Eye (tissue), 1 donor: ENCODE results near the gene VWA3B.
"Not testable (repeated sequence)": the region's sequence is repeated elsewhere in the genome, so short reads cannot be mapped to it uniquely, and the experiment has no call there.

Experiments
- DNase-seq: peaks from one replicate; pipeline ENCODE4 v3.0.0-alpha.2; 2015

The VWA3B gene, protein sequence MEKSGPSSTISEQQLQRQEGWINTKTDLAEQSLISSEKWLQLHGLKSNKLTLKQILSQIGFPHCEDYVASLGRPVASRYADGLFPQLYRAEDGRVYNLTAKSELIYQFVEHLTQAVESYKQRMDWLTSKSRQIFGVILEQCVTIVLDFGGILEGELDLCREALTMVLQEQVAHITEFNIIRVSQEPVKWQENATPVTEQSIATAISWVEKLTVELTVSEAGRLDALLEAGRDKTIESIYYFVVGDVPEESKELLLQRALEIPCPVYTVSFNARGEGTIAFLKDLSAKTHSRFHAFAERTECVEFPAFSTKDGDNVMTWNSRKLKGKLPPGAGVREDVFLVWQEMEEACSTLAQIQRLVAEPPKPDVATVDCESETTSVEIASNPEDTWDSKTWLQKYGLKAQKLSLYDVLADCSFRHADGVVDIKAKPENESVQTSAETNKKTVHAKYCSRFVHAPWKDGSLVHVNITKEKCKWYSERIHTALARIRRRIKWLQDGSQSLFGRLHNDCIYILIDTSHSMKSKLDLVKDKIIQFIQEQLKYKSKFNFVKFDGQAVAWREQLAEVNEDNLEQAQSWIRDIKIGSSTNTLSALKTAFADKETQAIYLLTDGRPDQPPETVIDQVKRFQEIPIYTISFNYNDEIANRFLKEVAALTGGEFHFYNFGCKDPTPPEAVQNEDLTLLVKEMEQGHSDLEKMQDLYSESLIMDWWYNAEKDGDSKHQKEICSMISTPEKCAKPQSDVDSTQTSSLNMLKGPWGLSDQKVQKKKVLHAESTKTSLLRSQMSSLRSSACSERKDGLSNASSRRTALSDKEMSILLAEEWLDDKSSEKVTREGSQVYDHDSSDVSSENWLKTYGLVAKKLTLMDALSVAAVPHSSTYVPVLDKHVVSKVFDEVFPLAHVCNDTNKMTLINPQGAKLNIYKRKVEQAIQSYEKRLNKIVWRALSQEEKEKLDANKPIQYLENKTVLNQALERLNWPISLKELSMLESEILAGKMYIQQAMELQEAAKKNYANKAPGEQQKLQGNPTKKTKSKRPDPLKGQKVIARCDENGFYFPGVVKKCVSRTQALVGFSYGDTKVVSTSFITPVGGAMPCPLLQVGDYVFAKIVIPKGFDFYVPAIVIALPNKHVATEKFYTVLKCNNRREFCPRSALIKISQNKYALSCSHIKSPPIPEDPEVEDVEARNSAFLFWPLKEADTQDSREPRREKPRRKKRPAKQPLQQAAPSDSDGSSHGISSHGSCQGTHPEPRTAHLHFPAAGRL (N-terminal part only)

DNA sequence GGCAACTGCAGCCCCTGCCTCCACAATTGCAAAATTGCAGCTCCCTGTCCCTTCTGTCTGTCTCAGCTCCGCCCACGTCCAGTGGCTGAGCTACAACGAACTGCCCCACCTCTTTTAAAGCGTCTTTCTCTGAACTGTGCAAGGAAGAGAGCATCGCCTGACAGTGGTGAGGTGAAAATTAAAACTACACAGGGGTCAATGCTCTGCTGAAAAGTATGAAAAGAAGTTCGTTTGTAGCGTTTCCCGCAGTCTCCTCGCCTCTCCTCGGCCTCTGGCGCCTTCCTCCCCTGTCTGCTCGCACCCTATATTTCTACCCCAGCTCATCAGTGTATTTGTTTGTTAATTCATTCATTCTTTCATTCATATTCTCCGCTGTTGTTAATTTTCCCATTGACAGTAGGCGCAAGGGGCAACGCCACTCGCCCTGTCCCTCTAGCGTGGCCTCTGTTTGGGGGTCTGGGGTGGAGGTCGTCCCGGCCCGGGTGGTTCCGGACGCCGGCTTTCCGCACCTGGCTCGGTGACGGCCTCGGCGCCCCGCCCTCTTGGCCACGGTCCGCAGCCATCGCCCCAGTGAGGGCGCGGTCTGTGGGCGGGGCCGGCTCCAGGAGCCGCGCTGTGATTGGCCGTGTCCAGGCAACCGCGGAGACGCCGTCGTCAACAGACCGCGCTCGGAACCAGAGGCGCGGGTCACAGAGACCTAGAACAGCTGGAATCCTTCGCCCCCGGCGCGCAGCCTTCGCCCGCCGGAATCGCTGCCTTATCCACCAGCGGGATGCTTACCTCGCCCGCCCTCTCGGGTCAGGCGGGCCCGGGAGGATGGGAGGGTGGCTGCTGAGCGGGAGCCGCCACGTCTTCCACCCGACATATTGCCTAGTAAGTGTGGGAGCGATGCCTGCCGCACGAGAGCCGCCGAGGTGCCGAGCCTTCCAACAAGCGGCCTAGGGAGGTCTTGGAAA is at the start of gene VWA3B:
Gene VWA3B (plus strand): TSS at position 677 of the 956 bp plus-strand sequence. CDS start 5,926 bp downstream, outside the sequence.
- DNase-seq = peak; percentile 83

DNA sequence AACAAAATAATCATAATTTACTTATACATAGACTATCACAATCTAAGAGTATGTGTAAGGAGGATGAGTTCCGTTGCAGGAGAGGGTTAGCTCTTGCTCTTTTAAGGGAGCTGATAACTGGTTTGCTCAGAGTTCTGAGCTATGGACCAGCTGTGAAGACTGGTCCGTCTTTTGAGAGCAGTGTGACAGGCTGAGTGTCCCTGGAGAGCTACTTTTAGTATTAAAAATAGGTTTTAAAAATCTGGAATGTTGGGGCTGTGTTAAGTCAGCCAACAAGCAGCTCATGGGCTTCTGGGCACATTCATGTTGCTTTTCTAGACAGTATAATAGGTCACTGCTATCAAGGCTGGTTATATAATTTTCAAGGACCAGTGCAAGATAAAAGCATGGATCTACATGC is 49.8 kb upstream of the VWA3B start:
- no peak for DNase-seq

DNA sequence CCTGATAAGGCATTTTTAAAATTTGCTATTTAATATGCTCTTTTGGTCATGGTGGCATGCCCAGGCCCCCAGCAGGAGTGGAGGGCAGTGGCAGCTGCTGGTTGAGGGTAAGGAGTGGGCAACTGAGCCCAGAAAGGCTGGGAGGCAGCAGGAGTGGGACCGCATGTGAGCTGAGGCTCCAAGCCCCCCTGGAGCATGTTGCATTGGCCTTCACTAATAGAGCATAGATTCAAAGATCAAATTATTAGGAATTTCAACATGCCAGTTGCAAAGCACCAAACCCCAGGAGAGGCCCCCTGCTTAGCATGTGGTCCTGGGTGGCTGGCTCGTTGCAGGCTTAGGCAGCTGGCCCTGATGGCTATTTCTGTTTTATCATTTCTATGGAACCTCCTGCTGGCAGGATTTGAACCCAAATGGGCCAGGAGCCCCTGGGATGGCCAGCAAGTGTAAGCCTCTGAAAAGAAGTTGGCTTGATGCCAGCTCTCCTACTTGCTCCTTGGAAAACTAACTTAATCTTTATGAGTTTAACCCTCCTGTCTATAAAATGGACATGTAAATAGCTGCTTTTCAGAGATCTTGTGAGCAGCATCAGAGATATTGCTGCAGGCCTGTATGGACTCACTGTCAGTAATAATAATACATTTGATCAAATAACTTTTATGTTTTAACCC is 49.2 kb upstream of the VWA3B start:
- no peak for DNase-seq

DNA sequence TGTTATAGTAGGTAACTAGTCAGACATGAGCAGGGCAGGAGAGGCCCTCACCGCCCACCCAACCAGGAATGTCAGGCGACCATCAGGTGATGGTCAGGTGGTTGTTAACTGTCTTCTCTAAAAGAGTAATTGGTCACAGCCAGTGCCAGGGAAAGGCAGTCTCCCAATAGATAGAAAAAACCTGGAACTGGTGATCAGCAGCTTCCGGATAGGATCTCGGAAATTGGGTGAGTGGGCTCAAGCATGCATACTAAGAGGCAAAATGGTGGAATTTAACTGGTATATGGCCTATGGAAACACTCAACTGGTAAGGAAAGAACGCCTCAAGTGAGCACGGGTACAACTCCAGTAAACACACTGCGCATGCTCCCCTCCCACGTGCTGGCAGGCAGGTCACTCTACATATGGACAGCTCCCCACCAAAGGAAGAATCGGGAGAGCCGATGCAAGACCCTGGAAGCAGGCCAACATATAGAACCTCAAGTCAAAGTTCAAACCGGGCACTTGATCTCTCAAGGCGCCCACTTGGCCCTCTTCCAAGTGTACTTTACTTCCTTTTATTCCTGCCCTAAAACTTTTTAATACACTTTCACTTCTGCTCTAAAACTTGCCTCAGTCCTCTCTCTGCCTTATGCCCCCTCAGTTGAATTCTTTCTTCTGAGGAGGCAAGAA is 47.7 kb upstream of the VWA3B start:
- no peak for DNase-seq

DNA sequence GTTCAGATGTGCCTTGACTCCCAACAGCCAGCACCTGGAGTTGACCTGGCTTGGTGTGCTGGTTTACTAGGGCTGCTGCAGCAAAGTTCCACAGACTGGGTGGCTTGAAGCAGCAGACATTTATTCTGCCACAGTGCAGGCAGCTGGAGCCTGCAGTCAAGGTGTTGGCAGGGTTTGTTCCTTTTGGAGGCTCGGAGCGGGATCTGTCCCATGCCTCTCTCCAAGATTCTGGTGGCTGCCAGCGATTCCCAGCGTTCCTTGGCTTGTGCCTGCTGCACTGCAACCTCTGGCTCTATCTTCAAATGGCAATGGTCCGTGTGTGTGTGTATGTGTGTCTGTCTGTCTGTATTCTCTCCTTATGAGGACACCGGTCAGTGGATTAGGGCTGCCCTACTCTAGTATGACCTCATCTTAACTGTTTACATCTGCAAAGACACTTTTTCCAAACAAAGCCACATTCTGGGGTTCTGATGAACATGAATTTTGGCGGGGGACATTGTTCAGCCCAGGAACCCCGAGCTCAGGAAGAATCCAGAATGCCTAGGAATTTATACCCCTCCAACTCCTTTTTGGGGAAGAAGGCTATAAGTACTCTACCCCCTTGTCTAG is 46.5 kb upstream of the VWA3B start:
- DNase-seq = no peak

DNA sequence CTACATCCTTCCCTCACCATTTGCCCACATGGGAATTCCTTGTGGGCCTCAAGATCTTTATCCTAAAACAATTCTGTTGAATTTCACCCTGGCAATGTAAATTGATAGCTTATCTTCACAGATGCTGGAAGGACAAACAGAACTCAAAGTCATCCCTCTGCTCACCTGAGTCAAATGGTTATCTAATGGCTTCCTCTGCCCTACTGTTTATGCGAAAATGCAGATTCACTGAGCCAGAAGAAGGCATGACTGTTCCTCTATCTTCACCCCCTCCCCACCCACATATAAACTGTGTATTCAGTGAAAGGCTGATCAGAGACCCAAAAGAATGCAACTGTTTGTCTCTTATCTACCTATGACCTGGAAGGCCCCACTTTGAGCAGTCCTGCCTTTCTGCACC is 43.9 kb upstream of the VWA3B start:
- no peak for DNase-seq

DNA sequence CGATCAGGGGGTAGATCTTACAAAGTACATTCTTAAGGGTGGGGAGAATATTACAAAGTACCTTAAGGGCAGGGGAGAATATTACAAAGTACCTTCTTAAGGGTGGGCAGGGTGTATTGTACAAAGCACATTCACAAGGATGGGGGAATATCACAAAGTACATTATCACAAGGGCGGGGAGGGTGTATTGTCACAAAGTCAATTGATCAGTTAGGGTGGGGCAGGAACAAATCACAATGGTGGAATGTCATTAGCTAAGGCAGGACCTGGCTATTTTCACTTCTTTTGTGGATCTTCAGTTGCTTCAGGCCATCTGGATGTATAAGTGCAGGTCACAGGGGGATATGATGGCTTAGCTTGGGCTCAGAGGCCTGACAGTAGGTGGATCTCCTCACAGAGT is 42.2 kb upstream of the VWA3B start:
- DNase-seq = not testable (repeated sequence)

DNA sequence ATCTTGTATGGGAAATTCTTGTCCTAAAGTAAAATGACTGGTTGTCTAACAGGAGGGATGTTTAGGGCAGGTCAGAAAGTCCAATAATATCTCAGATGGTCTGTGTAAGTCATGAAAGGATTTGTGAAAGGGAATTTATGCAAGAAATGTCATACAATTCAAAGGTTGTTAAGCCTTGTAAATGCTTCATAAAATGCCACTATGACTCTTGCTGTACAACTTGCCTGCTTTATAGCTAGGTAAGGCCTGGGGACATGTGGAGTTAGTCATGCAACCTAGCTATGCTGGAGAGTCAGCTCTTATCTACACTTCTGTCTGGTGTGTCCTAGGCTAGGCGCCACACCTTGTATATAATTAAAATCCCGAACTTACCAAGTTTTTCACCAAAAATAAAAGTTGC is 36.9 kb upstream of the VWA3B start:
- DNase-seq = no peak

DNA sequence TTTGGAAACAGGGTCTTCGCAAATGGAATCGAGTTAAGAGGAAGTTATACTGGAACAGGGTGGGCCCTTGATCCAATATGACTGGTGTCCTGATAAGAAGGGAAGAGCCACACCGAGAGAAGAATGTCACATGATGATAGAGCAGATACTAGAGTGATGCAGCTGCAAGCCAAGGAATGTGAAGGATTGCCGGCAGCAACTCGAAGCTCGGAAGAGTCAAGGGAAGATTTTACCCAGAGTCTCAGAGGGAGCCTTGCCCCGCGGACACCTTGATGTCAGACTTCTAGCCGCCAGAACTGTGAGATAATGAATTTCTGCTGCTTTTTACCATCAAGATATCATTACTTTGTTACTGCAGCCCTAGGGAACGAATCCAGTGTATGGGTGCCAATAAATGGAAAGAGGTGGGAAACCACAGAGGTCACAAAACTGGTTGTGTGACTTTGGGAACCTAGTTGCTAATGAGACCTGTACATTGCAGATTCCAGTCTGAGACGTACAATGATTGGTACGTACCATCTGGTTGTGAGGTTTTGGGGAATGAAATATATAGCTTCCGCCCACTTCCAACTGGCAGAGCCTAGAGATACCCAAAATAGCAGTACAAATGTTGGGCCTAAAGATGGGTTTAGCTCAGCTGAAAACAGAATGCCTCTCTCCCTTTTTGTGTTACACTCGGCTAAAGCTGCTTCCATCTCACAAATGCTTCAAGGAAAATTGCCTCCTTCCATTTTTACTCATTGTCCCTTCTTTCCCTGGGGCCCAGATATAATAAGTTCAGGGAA is 28.6 kb upstream of the VWA3B start:
- no peak for DNase-seq

DNA sequence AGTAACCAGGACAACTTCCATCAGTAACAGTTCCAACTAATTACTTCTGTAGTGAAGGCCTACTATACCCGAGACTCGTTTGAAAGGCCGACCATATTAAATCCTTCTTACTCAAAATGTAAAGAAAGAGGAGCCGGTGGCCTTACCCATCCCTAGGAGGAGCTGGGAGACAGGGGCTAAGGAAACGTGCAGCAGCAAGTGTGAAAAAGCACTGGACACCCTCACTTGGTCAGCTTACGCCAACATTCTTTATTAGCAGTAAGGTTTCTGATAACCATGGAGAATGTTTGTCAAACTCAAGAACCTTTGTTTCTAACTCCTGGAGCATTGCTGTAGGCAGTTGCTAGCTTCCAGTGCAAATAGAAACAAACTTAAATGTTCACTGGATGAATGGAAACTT is 26.7 kb upstream of the VWA3B start:
- DNase-seq = no peak

DNA sequence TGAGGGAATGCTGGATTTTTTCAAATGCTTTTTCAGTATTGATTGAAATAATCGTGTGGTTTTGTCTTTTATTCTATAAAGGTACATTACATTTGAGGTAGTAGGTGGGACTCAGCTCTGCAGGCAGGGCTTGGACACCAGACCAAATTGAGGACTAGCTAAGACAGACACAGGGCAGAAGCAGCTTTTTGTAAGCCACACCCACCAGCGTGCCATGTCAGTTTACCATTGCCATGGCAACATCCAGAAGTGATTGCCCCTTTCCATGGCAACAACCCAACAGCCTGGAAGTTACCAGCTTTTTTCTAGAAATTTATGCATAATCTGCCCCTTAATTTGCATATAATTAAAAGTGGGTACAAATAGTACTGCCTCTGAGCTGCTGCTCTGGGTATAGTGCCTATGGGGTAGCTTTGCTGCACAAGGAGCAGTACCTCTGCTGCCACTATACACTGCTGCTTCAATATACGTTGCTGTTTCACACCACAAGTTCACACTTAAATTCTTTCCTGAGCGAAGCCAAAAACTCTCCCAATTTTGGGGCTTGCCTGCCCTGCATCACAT is 23.6 kb upstream of the VWA3B start:
- DNase-seq = no peak

DNA sequence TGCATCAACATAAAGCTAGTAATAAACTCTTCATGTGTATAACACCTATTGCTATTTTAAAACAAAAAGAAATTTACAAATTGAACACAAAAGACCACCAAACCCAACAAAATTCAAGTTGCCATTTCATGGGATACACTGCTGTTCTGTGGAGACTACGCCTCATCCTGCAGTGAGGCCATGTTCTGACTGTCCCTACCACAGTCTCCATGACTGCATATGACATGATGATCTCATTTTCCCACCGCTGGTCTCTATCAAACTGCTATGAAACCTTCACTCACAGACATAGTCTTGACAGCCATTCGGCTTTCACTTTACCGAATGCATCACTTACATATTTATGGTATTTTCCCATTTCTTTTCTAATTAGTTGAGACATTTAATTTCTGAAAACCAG is 21.2 kb upstream of the VWA3B start:
- DNase-seq = no peak

DNA sequence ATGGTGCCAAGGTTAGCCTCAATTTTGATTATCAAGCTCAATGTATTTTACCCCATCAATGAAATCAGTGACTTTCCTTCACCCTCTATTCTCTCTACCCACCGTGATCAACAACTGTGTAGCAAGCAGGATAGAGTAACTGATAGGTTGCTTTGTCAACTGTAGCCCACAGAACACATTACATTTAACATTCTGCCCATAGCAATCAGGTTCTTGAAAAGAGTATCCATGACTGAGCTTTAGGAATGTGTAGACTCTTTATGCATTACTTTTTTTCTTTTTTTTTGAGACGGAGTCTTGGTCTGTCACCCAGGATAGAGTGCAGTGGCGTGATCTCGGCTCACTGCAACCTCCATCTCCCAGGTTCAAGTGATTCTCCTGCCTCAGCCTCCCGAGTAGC is 19.8 kb upstream of the VWA3B start:
- DNase-seq = no peak

DNA sequence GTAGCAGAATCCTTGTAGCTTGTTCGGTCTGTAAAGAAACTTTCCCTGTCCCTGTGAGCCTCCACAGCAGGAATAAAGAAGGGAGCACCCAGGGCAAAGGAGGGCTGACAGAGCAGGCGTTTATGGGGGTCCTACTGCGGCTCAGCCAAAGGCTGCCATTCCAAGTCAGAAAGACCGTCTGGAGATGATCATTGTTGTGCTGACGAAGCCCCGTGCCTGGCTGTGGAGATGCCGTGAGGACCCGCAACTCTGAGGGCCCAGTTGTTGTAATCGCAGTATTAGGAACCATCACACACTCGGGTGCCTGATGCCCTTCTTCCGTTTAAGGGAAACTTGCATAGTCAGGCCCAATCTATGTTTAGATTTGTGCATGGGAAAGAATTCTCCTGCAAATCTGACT is 16.9 kb upstream of the VWA3B start:
- no peak for DNase-seq

DNA sequence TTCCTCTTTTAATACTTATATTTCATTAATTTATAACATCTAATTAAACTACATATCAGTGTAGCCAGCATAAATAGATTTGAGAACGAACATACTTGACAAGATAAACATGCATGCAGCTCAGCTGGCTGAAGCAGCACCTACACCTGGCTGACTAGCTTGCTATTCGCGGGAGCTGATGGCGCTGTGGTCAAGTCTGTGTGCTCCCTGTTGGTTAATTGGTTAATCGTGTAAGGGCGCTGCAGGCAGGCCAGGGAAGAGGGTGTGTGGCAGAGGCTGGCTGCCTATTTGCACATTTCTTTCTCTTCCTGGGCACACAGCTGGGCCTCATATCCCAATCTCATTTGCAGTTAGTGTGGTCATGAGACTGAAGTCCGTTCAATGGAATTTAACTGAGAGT is 14.5 kb upstream of the VWA3B start:
- DNase-seq = no peak

DNA sequence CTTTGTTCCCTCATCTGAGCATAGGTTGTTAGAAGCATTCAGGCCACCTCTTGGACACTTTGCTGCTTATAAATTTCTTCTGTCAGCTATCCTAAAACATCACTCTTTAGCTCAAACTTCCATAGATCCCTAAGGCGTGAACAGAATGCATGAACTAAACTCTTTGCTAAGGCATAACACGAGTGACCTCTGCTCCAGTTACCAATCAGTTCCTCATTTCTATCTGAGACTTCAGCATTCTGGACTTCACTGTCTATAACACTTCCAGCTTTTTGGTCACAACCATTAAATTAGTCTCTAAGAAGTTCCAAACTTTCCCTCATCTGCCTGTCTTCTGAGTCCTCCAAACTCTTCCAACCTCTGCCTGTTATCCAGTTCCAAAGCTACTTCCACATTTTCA is 8.3 kb upstream of the VWA3B start:
- no peak for DNase-seq

DNA sequence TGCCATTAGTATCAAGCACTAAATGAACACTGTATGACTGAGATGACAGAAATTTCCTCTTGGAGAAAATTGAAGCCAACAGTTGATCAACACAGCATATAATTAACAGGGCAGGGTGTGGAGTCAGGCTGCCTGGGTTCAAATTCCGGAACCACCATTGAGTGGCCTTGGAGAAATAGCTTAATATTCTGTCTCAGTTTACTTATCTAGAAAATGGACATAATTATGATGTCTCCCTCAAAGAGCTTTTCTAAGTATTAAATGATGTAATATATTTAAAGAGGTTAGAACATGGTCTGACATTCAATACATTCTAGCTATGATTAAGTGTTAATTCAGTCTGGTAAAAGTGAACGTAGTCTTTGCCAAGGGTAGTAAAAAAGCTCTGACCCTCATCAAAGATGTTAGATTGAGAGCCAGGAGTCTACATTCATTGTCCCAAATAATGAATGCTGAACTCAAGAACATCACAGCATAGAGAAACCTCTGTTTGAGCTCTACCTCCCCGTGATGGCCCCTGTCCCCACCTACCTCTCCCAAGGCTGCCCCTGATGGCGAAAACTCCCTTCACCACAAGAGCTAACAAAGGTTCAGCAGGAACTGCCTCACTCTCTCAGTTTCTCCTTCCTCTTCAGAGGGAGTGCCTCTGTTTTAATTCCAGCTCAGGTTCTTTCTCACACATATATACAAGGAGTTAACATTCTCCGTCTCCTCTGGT is 2.7 kb upstream of the VWA3B start:
- no peak for DNase-seq

DNA sequence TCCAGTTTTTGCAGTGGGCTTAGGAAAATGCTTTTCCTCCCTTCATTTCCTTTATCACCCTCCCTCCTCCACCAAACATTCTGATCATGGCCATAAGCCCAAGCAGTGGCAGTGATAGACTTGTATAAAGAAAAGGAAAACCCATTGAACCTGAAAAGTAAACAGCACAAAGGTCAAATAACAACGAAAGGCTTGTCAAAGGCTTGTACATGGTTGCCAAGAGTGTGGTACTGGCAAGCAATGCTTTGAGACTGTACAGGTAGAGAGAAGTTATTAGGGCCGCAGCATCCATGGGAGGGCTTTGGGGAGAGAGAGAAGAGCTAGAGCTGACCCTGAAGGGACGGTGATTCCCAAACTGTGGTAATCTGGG is 2.1 kb upstream of the VWA3B start:
- DNase-seq = no peak

DNA sequence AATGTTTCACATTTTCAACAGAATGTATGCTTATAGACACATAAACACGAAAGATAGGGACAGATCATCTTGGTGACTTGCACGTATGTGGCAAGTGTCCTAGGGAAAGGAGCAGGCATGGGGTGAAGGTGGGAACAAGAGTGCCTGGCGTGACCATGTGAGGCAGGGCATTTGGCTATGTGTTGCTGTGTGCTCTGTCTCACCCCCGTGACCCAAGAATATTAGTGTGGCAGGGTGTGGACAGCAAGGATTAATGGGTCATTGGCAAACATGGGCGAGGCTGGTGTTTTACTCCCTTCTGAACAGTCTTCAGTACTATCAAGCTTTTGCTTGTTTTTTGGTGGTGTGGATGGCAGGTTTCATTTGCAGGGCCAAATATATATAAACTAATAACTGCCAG is 1.3 kb upstream of the VWA3B start:
- DNase-seq = no peak
